NK-92 treated with Interleukin-12 subunit alpha and Interleukin-12 subunit beta, amount 100 ng/mL, for 24 hours (cell line): ENCODE results near the gene CTPS2.

Source experiments
- DNase-seq: peaks from one replicate; lab custom pipeline; 2025; lab: John Stamatoyannopoulos, UW

CTPS2 gene

GRCh38 chrX:16558489-16558888 lies 154.0 kb downstream of the CTPS2 start:
- no peak for DNase-seq

DNA sequence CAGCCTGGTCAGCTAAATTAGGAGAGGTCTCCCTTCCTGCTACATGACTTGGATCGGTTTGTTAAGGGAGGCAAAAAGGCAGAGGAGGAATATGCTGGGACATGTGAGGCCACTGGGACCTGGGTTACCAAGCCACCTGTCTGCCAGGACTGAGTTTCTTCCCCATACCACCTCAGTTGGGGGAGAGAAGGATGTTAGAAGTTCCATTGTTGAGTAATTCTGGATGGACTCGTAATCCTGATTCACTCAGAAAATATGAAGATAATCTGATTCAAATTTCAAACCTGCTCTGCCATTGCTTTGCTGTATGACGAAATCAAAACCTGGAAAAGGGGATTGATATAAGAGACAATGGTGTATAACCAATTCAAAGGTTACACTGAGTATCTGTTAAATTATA lies 159.9 kb downstream of the CTPS2 start:
- no peak for DNase-seq

GRCh38 chrX:16547644-16548043 lies 164.8 kb downstream of the CTPS2 start:
- no peak for DNase-seq

- DNase-seq, result no peak
Observed at GRCh38 chrX:16544969-16545368, 167.5 kb downstream of the CTPS2 start.
